H1 (cell line): ENCODE data around the gene LYRM4. TPM values are rescaled to one million over a fixed set of nuclear protein-coding genes. Genes with fewer than 3 reads are reported as not detected.

Source experiments
- CTCF ChIA-PET: fragments of 300-600 bp; sonication (Branson Sonifier 250); formaldehyde crosslinking; loops from one replicate; lab custom pipeline; 2021; ENCODE audit not compliant: partially characterized antibody; lab: Charles Lee
- POLR2A ChIA-PET: fragments of 300-600 bp; sonication (Branson Sonifier 250); formaldehyde crosslinking; loops from one replicate; lab custom pipeline; 2021; ENCODE audit warnings: inconsistent platforms; ENCODE audit not compliant: partially characterized antibody; lab: Charles Lee
- DNase-seq, 2 experiments: peaks; one replicate each; pipeline versions ENCODE4 v3.0.0 to v3.0.0-alpha.2; 2010 to 2022; ENCODE audit warnings: low spot score in 2 of 2, low read depth in 1 of 2, mixed read lengths in 1 of 2
- FAIRE-seq: peaks from 2 replicates; lab custom pipeline; 2011; peaks lifted over from hg19 to GRCh38; lab: Jason Lieb, UNC
- H2AFZ ChIP-seq: 2 replicates; pipeline ENCODE4 v1.8.1; 2012; ENCODE audit warnings: low read length, inconsistent platforms
- H2AK5ac ChIP-seq: 2 replicates; pipeline ENCODE4 v1.6.1; 2013; ENCODE audit warnings: low read depth, low read length
- H2BK120ac ChIP-seq: replicated peaks from 2 replicates; pipeline ENCODE3; 2013; ENCODE audit warnings: low read depth, low read length, inconsistent platforms
- H2BK12ac ChIP-seq: 2 replicates; pipeline ENCODE4 v1.6.1; 2013; ENCODE audit warnings: low read depth, low read length
- H2BK15ac ChIP-seq: 2 replicates; pipeline ENCODE4 v1.6.1; 2013; ENCODE audit warnings: low read length
- H2BK20ac ChIP-seq: 2 replicates; pipeline ENCODE4 v1.6.1; 2013; ENCODE audit warnings: low read length
- H2BK5ac ChIP-seq: 2 replicates; pipeline ENCODE4 v1.6.1; 2013; ENCODE audit warnings: low read depth, low read length
- H3K14ac ChIP-seq: 2 replicates; pipeline ENCODE4 v1.6.1; 2013; ENCODE audit warnings: inconsistent platforms; ENCODE audit not compliant: insufficient read length
- H3K18ac ChIP-seq: 2 replicates; pipeline ENCODE4 v1.6.1; 2013; ENCODE audit warnings: low read length; ENCODE audit errors: extremely low read depth
- H3K23ac ChIP-seq: 2 replicates; pipeline ENCODE4 v1.6.1; 2013; ENCODE audit warnings: inconsistent platforms; ENCODE audit not compliant: insufficient read length
- H3K23me2 ChIP-seq: 2 replicates; pipeline ENCODE4 v1.6.1; 2013; ENCODE audit warnings: low read depth, low read length
- H3K27ac ChIP-seq: 2 replicates; pipeline ENCODE4 v1.6.1; 2011; ENCODE audit warnings: low read depth, low read length, inconsistent platforms
- H3K27me3 ChIP-seq, 4 experiments: replicated peaks in 1 of 4; 1 replicate in 1 of 4; 2 replicates in 3 of 4; pipeline versions ENCODE4 v1.6.1 to v1.8.1; 2011 to 2013; ENCODE audit warnings: low read length in 3 of 4, mild to moderate bottlenecking in 3 of 4, inconsistent platforms in 2 of 4, mixed read lengths in 2 of 4, moderate library complexity in 1 of 4; ENCODE audit not compliant: control insufficient read depth in 3 of 4, insufficient read depth in 3 of 4; ENCODE audit errors: extremely low read depth in 1 of 4
- H3K36me3 ChIP-seq, 4 experiments: 2 replicates each; pipeline versions ENCODE4 v1.6.1 to v1.8.1; 2011 to 2013; ENCODE audit warnings: mild to moderate bottlenecking in 4 of 4, low read length in 3 of 4, moderate library complexity in 2 of 4, control low read depth in 1 of 4, inconsistent platforms in 1 of 4; ENCODE audit not compliant: insufficient read depth in 4 of 4, control insufficient read depth in 2 of 4
- H3K4ac ChIP-seq: replicated peaks from 2 replicates; pipeline ENCODE3; 2013; ENCODE audit warnings: low read length, low read depth, mixed read lengths, inconsistent platforms; ENCODE audit not compliant: insufficient read length
- H3K4me1 ChIP-seq, 4 experiments: replicated peaks in 1 of 4; 1 replicate in 1 of 4; 2 replicates in 3 of 4; pipeline versions ENCODE4 v1.6.1 to v1.8.1; 2011 to 2013; ENCODE audit warnings: low read length in 3 of 4, inconsistent platforms in 2 of 4, mixed read lengths in 1 of 4; ENCODE audit not compliant: insufficient read depth in 4 of 4, control insufficient read depth in 3 of 4
- H3K4me2 ChIP-seq, 2 experiments: 2 replicates each; pipeline versions ENCODE4 v1.6.1 to v1.8.1; 2011 to 2013; ENCODE audit warnings: low read depth in 2 of 2, low read length in 2 of 2, control low read depth in 1 of 2, inconsistent platforms in 1 of 2, mild to moderate bottlenecking in 1 of 2; ENCODE audit not compliant: insufficient read depth in 1 of 2
- H3K4me3 ChIP-seq, 4 experiments: fragments of 200-600, 300-600 bp in 1 of 4; sonication (generic), shearing (Covaris generic), sonication (Bioruptor Twin) in 1 of 4; 2 replicates each; pipeline versions ENCODE4 v1.5.1 to v1.8.1; 2011 to 2016; ENCODE audit warnings: low read length in 4 of 4, low read depth in 3 of 4, control low read depth in 2 of 4, inconsistent platforms in 2 of 4, mild to moderate bottlenecking in 2 of 4, mixed read lengths in 1 of 4, moderate library complexity in 1 of 4; ENCODE audit not compliant: insufficient read depth in 2 of 4; ENCODE audit errors: extremely low read depth in 1 of 4
- H3K56ac ChIP-seq: replicated peaks from 2 replicates; pipeline ENCODE3; 2013; ENCODE audit warnings: low read depth, mild to moderate bottlenecking, mixed read lengths, low read length, inconsistent platforms; ENCODE audit not compliant: insufficient read length
- H3K79me1 ChIP-seq: 2 replicates; pipeline ENCODE4 v1.6.1; 2013; ENCODE audit warnings: low read depth, low read length, control low read depth
- H3K79me2 ChIP-seq, 2 experiments: 2 replicates each; pipeline versions ENCODE4 v1.6.1 to v1.8.1; 2012 to 2013; ENCODE audit warnings: low read length in 2 of 2, mild to moderate bottlenecking in 2 of 2, inconsistent platforms in 1 of 2; ENCODE audit not compliant: insufficient read depth in 2 of 2, control insufficient read depth in 1 of 2
- H3K9ac ChIP-seq, 4 experiments: replicated peaks in 1 of 4; 1 replicate in 1 of 4; 2 replicates in 3 of 4; pipeline versions ENCODE4 v1.6.1 to v1.8.1; 2011 to 2013; ENCODE audit warnings: low read depth in 3 of 4, low read length in 3 of 4, control low read depth in 2 of 4, mild to moderate bottlenecking in 2 of 4, moderate library complexity in 2 of 4, inconsistent platforms in 1 of 4; ENCODE audit errors: extremely low read depth in 1 of 4
- H3K9me3 ChIP-seq, 2 experiments: 2 replicates each; pipeline versions ENCODE4 v1.6.1 to v1.8.1; 2012 to 2013; ENCODE audit warnings: mild to moderate bottlenecking in 2 of 2, moderate library complexity in 2 of 2, control low read depth in 1 of 2, inconsistent platforms in 1 of 2, low read depth in 1 of 2, low read length in 1 of 2, mixed read lengths in 1 of 2; ENCODE audit not compliant: insufficient read depth in 2 of 2
- H4K20me1 ChIP-seq, 2 experiments: replicated peaks in 1 of 2; 2 replicates each; pipeline versions ENCODE3 to v1.8.1; 2011 to 2013; ENCODE audit warnings: inconsistent platforms in 2 of 2, low read length in 2 of 2, mild to moderate bottlenecking in 1 of 2; ENCODE audit not compliant: insufficient read depth in 2 of 2, control insufficient read depth in 1 of 2
- H4K5ac ChIP-seq: 2 replicates; pipeline ENCODE4 v1.6.1; 2013; ENCODE audit warnings: low read length, low read depth, mixed read lengths, inconsistent platforms; ENCODE audit not compliant: insufficient read length
- H4K8ac ChIP-seq: 2 replicates; pipeline ENCODE4 v1.8.0; 2013; ENCODE audit warnings: mild to moderate bottlenecking, moderate library complexity, low read length, inconsistent platforms; ENCODE audit not compliant: insufficient read depth; ENCODE audit errors: extremely low read depth
- H4K91ac ChIP-seq: replicated peaks from 2 replicates; pipeline ENCODE3; 2013; ENCODE audit warnings: low read length, mixed read lengths, inconsistent platforms; ENCODE audit not compliant: insufficient read length
- CBX5 ChIP-seq: fragments of 300-800, 300-1000 bp; sonication (generic); IDR thresholded peaks from 2 replicates; pipeline ENCODE4 v1.7.1; 2016; ENCODE audit warnings: antibody characterized with exemption, low read length, low read depth
- CHD2 ChIP-seq: IDR thresholded peaks from 2 replicates; pipeline ENCODE4 v1.6.1; 2012; ENCODE audit warnings: low read length, improper control_type of control experiment
- EP300 ChIP-seq, 2 experiments: IDR thresholded peaks; 1 replicate in 1 of 2; 2 replicates in 1 of 2; pipeline ENCODE4 v1.6.1; 2011 to 2012; ENCODE audit warnings: low read depth in 2 of 2, low read length in 2 of 2, mild to moderate bottlenecking in 2 of 2, borderline replicate concordance in 1 of 2, inconsistent platforms in 1 of 2, moderate library complexity in 1 of 2
- PHF8 ChIP-seq: fragments of 200-600 bp; sonication (generic); conservative IDR thresholded peaks from 2 replicates; pipeline ENCODE4 v1.7.1; 2012; ENCODE audit warnings: low read depth, mild to moderate bottlenecking, inconsistent platforms, low read length, moderate library complexity
- SIN3A ChIP-seq, 2 experiments: IDR thresholded peaks in 1 of 2; conservative IDR thresholded peaks in 1 of 2; 2 replicates each; pipeline ENCODE4 v1.6.1; 2011 to 2012; ENCODE audit warnings: low read length in 2 of 2, improper control_type of control experiment in 1 of 2, low read depth in 1 of 2, mild to moderate bottlenecking in 1 of 2
- TAF7 ChIP-seq: optimal IDR thresholded peaks from 2 replicates; pipeline ENCODE3; 2011; ENCODE audit warnings: low read depth, mild to moderate bottlenecking, inconsistent platforms, low read length, moderate library complexity, borderline replicate concordance
- whole genome bisulfite sequencing, 2 experiments: shearing (Covaris generic) in 1 of 2; methylation state at CpG; one replicate each; pipeline versions ENCODE4 v1.1.6 to v1.1.7; 2013 to 2015; ENCODE audit warnings: low lambda C conversion rate in 2 of 2, mixed read lengths in 2 of 2, inconsistent platforms in 1 of 2, low coverage in 1 of 2, missing lambda C conversion rate in 1 of 2; ENCODE audit not compliant: insufficient replicate concordance in 2 of 2, insufficient coverage in 1 of 2, insufficient read length in 1 of 2; ENCODE audit errors: extremely low coverage in 1 of 2, missing lambda C conversion rate in 1 of 2; 5-methylcytosine and 5-hydroxymethylcytosine counted together
- polyA plus RNA-seq, 7 experiments: library from polyadenylated mRNA; depleted of rRNA in 3 of 7; stranded (reverse) in 5 of 7; unstranded in 2 of 7; fragments of >200 nt in 5 of 7; fragments of 200-250 nt in 2 of 7; gene quantifications; 1 replicate in 5 of 7; 2 replicates in 1 of 7; 4 replicates in 1 of 7; pipeline versions ENCODE4 v1.2.1 to v1.2.3, GENCODE V29; 2011 to 2013; ENCODE audit warnings: missing spikeins in 2 of 7, mixed read lengths in 2 of 7
- total RNA-seq: library from RNA; stranded (reverse); fragmentation: NEBNext Ultra II Directional; extraction: Animal tissue kit (Norgen Biotek cat#: 25700); gene quantifications from 2 replicates; pipeline ENCODE4 v1.2.1, GENCODE V29; 2021
- TF ChIP-seq, protein P1 (sequence below), 3 experiments: IDR thresholded peaks; 1 replicate in 2 of 3; 2 replicates in 1 of 3; pipeline versions ENCODE4 v1.5.1 to v1.6.1; 2011; ENCODE audit warnings: low read length in 3 of 3, mild to moderate bottlenecking in 3 of 3, inconsistent platforms in 2 of 3, low read depth in 1 of 3, moderate library complexity in 1 of 3; ENCODE audit not compliant: insufficient read depth in 1 of 3; ENCODE audit errors: control extremely low read depth in 1 of 3

LYRM4 gene
- total and polyA plus RNA-seq, 2 of the 8 experiments (the other 6 are each of a cell fraction or from before 2014, with no cell fraction given) = 56.6 to 62.8 TPM

DNA sequence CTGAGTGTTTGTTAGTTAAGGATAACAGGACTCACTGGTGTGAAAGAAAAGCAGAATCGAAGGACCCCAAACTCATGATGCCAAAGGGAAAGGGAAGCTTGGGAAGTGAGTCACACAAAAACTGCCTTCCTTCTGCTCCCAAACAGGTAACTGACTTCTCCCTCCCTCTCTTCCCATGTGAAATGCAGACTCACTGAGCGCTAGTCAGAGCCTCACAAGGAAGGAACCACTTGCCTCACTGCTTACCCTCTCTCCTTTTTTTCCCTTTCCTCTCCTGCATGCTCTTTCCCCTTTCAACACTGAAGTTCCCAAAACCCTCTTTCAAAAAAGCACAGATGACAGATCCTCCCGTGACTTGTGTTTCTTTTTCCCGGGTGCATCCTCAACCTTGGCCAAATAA is 56.4 kb downstream of the LYRM4 start:
- no peaks in the 10 kb centered on the region; the same call in none of the 2 replicates for H3K79me1 ChIP-seq
- peaks cover 5 to 10% of the 10 kb centered on the region in 2 experiments for H4K20me1 ChIP-seq
- H3K14ac ChIP-seq = no peak overlapping the region
- no peak overlapping the region for H2BK20ac ChIP-seq
- no peak overlapping the region for H3K27ac ChIP-seq
- no peak overlapping the region for H3K56ac ChIP-seq
- no peaks in the 10 kb centered on the region for H3K27me3 ChIP-seq
- ChIA-PET CTCF (interaction anchor here (0.5 to 3.8 kb wide), 9 partner anchors 9 to 126 kb away, joined by 3 to 13 read pairs (median 5); no protein-coding TSS in a partner anchor), POLR2A (no interaction called here)
- no peak overlapping the region for H3K4ac ChIP-seq
- H2BK15ac ChIP-seq = no peak overlapping the region
- no peak overlapping the region for H4K91ac ChIP-seq
- H3K4me2 ChIP-seq = no peak overlapping the region
- no peak overlapping the region for H2BK12ac ChIP-seq
- no peak overlapping the region for H3K4me3 ChIP-seq
- H3K9me3 ChIP-seq = no peaks in the 10 kb centered on the region
- no peak overlapping the region for H2AFZ ChIP-seq
- no peak overlapping the region for H4K8ac ChIP-seq
- no peak overlapping the region for H2AK5ac ChIP-seq
- peaks cover 4% of the 10 kb centered on the region in 2 experiments; a peak in 2 of 4 replicates for H3K79me2 ChIP-seq
- TF ChIP-seq SIN3A (conservative IDR thresholded peaks at IDR 0.05 in 1 of 2, IDR thresholded peaks at IDR 0.05 in 1 of 2; ENCODE audit: low read depth in 1 of 2, low read length in 2 of 2) (no peak), TAF7 (no peak), CHD2 (no peak), PHF8 (no peak), EP300 (IDR thresholded peaks at IDR 0.05; ENCODE audit: borderline replicate concordance in 1 of 2, low read depth in 2 of 2, low read length in 2 of 2) (no peak), CBX5 (no peak)
- TF ChIP-seq, protein P1, sequence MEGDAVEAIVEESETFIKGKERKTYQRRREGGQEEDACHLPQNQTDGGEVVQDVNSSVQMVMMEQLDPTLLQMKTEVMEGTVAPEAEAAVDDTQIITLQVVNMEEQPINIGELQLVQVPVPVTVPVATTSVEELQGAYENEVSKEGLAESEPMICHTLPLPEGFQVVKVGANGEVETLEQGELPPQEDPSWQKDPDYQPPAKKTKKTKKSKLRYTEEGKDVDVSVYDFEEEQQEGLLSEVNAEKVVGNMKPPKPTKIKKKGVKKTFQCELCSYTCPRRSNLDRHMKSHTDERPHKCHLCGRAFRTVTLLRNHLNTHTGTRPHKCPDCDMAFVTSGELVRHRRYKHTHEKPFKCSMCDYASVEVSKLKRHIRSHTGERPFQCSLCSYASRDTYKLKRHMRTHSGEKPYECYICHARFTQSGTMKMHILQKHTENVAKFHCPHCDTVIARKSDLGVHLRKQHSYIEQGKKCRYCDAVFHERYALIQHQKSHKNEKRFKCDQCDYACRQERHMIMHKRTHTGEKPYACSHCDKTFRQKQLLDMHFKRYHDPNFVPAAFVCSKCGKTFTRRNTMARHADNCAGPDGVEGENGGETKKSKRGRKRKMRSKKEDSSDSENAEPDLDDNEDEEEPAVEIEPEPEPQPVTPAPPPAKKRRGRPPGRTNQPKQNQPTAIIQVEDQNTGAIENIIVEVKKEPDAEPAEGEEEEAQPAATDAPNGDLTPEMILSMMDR (IDR thresholded peaks at IDR 0.05; ENCODE audit: control extremely low read depth in 1 of 3, insufficient read depth in 1 of 3, low read depth in 1 of 3, low read length in 3 of 3) = no peak
- no peaks in the 10 kb centered on the region; a peak in 1 of 8 replicates for H3K36me3 ChIP-seq
- 73% methylated on average over 4 of the region's 4 CpGs; no CpG with 5 or more reads in 1 of the 2 experiments for WGBS, 2 experiments
- no peak overlapping the region for H3K23ac ChIP-seq
- no peak overlapping the region for H3K9ac ChIP-seq
- H4K5ac ChIP-seq = no peak overlapping the region
- no peak overlapping the region for H3K18ac ChIP-seq
- H3K23me2 ChIP-seq = no peaks in the 10 kb centered on the region
- FAIRE-seq (no peak), DNase-seq (no peak)
- H3K4me1 ChIP-seq = peaks cover 0 to 11% (median 4%) of the 10 kb centered on the region in 4 experiments; a peak in 5 of 7 replicates
- no peak overlapping the region for H2BK120ac ChIP-seq
- no peak overlapping the region for H2BK5ac ChIP-seq
